ENCODE measurements around the gene DCAF6.

The DCAF6 gene

DNA sequence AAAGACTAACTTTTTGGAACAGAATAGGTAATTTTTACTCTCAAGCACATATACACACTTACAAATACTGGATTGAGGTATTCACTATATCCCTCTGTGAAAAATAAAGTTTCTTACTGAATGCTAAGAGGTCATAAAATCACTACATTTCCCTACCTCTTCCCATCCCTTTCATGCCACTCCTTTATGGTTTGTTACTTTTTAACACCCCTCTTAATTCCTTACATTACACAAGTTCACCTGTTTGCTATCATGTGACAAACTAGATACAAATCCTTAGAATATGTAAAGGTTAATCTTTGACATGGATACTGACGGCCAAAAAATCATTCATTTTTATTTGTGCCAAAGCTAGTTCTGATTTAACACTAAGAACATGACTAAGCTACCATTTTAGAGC is 6.8 kb upstream of the DCAF6 start:
- H3K4me3 ChIP-seq (ENCODE audit: low read length) = no peak overlapping the region
- TF ChIP-seq ZNF274 (IDR thresholded peaks at IDR 0.05; ENCODE audit: low read depth, low read length) = no peak

DNA sequence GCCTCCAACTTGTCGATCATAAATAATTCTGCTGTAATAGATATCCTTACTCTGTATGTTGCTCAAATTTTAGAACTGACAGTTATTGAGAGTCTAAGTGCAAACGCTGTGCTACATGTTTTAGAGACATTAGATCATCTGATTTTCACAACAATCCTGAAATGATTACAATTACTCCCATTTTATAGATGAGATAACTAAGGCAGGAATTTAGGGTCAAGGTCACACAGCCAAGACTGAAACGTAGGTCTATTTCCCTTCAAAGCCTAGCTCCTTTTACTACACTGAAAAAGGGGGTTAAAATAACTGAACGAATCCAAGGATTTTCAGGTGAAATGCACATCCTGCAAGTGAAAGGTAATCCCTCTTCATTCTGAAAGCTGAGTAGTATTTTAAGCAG is 2.7 kb upstream of the DCAF6 start:
- no peak for TF ChIP-seq ZNF274 (IDR thresholded peaks at IDR 0.05; ENCODE audit: low read depth, low read length)
- H3K4me3 ChIP-seq (ENCODE audit: low read length) = peak overlapping the region; percentile 71; the same call in 1 of the 2 replicates

DNA sequence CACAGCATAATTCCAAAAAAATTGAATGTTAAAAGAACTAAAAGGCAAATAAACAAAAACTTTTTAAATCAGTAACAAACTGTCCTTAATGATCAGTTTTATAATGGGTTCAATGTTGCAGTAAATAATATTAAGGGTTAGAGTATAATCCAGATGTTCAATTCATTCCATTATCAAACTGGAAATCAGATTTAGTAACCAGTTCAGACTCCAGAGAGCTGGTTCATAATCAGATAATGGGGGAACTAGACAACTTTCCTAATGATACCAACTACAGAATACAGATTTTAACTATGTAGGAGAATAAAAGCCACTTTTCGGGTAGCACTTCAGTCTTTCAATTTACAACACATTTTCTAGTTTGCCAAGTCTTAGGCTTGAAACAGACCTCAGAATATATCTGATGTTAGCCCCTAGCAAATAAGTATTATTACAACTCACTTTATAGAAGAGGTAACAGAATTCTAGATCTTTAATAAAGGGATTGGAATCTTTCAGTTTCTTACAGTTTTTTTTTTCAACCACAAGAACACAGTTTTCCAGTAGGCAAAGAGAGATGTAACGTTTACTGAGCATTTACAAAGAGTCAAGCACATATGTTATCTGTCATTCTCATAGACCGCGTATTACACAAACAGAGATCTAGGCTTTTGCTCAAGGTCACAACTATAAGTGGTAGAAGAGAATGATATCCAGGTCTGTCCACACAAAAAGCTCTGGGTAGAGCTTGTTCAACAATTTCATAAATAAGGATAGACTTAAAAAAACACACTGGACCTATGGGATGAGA is 1.9 kb upstream of the DCAF6 start:
- peak overlapping the region; percentile 71 for H3K4me3 ChIP-seq (ENCODE audit: low read length)
- TF ChIP-seq ZNF274 (IDR thresholded peaks at IDR 0.05; ENCODE audit: low read depth, low read length) = no peak

DNA sequence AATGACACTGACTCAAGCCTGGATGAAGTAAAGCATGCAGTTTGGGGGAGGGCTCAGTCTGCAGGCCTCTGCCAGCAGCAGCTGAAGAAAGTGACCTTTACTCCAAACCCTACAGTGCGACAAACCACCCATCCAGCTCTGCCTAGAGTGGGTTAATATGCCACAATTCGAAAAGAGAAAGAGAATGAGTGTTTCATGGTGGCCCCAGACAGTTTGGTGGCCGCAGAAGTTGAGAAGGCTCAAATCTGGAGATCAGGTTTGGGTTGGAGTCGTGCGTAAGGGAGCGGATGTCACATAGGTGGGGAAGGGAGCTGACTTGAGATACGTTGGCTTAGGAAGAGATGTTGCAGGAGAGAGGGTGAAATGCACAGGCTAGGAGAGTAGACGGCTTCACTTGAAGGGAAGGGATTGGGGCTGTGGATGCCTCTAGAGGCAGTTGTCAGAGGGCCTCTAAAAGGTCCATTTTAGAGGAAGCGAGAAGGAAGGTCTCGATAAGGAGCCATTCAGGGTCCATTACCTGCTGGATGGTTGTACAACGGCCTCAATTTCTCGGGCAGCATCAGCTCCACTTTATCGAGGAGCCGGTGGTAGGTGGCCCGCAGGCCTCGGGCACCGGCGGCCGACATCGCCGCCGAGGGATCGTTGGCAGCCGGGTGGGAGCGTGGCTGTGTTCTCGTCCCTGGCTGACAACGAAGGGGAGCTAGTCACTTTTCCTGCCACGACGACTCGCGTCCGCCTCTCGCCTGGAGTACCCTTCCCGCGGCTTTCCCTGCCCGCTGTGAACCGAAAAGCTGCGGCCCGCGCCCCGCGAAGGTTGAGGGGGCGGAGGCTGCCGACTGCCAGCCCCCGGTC is 1.0 kb upstream of the DCAF6 start:
- TF ChIP-seq ZNF274 (IDR thresholded peaks at IDR 0.05; ENCODE audit: low read depth, low read length) = no peak
- peak overlapping the region; percentile 71 for H3K4me3 ChIP-seq (ENCODE audit: low read length)

DNA sequence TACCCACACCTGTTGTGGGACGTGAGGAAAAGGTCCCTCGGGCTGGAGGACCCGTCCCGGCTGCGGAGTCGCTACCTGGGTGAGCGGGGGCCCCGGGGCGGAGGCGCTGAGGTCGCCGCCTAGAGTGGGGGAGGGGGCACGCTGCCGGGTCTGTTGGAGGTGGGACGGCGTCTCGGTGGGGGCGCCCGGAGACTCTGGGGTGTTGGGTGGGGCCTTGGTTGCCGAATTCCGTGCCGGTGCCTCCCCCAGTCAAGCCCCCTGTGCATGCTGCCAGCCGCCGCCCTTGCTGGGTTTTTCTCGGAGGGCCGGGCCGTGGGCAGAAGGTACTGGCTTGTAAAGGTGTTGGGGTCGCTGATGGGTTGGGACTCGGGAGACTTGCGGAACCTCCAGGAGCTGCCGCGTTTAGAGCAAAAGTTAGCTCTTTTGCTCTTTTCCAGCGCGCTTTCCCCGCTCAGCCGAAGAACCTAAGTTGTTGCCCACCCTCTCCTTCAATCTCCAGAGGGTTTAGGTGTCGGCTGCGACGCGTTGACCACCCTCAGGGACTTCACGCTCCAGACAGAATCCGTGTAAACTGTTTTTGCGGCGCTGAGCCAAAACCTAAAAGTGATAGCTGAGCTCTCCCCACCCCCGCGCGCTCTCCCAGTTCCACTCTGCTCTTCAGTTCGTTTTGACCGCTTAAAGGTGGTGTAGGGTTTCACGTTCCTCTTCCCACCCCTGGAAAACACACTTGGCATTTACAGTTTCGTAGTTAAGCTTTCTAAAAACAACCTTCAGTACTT is 636 bp downstream of the DCAF6 start, which contains the start of gene MPC2:
Gene MPC2, minus strand, starts transcription at position 143 of the 779 bp plus-strand sequence. CDS start 1,231 bp downstream, outside the sequence.
- peak within 1 kb of the TSS; percentile 71 for H3K4me3 ChIP-seq (ENCODE audit: low read length)
- no peak for TF ChIP-seq ZNF274 (IDR thresholded peaks at IDR 0.05; ENCODE audit: low read depth, low read length)

DNA sequence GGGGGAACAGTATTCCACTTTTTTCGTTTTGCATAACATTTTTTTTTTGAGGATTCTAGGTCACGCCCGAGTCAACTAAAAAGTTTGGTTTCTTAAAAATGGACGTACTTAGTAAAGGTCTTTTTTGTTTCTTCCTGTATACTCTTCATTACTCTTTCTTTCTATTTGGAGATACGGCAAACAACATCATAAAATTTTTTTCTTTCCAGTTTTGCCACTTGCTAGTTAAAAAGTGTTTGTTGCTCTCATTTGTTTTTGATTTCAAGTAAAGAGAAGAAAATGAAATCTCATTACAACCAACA is 1.2 kb downstream of the DCAF6 start:
- no peak for TF ChIP-seq ZNF274 (IDR thresholded peaks at IDR 0.05; ENCODE audit: low read depth, low read length)
- peak overlapping the region; percentile 71 for H3K4me3 ChIP-seq (ENCODE audit: low read length)

DNA sequence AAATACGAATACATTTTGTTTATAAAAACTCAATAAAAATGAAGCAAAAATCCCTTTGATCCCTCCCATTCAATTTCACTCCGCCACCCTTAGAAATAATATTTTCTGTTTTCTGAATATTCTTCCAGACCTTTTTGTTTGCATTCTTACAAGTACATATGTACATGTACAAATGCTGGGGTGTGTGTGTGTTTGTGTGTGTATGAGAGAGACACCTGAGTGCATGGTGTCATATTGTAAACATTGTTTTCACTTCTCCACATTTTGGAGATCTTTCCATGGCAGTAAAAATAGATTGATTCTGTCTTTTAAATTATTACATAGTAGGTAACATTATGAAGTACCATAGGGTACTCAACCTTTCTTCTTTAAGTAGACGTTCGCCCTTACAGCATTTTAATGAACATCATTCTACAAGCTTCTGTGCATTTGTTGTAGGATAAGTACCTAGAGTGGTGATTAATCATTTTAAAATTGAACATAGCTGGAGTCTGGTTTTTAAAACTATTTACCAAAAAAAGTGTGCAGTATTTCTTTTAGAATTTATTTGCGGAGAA is 1.7 kb downstream of the DCAF6 start:
- TF ChIP-seq ZNF274 (IDR thresholded peaks at IDR 0.05; ENCODE audit: low read depth, low read length) = no peak
- H3K4me3 ChIP-seq (ENCODE audit: low read length) = peak overlapping the region; percentile 71; the same call in 1 of the 2 replicates

DNA sequence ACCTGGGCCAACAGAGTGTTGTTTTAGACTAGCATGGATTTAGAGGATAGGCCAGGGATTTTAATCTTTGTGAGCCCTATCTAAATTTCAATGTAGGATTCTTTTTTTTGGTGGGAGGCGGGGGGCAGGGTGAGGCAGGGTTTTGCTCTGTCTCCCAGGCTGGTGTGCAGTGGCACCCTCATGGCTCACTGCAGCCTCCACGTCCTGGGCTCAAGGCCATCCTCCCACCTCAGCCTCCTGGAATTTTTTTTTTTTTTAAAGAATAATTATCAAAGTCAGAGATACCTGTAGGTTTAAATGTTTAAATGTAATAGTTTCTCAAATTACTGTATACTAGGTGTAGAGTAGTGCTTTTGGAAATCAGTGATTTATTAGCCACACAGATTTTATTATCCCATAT is 3.8 kb downstream of the DCAF6 start:
- TF ChIP-seq ZNF274 (IDR thresholded peaks at IDR 0.05; ENCODE audit: low read depth, low read length) = no peak

DNA sequence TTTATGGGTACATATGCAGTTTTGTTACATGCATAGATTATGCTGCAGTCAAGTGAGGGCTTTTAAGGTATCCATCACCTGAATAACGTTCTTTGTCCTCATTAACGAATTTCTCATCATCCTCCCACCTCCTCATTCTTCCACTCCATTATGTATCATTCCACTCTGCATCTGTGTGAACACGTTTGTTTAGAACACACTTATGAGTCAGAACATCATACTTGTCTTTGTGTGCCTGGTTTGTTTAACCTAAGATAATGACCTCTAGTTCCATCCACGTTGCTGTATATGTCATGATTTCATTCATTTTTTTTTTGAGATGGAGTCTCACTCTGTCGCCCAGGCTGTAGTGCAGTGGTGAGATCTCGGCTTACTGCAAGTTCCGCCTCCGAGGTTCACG is 7.1 kb downstream of the DCAF6 start:
- no peak overlapping the region for H3K4me3 ChIP-seq (ENCODE audit: low read length)
- TF ChIP-seq ZNF274 (IDR thresholded peaks at IDR 0.05; ENCODE audit: low read depth, low read length) = no peak

More for the DNA sequence above, 3.8 kb downstream of the DCAF6 start:
- no peak overlapping the region for H3K4me3 ChIP-seq (ENCODE audit: low read length)

DNA sequence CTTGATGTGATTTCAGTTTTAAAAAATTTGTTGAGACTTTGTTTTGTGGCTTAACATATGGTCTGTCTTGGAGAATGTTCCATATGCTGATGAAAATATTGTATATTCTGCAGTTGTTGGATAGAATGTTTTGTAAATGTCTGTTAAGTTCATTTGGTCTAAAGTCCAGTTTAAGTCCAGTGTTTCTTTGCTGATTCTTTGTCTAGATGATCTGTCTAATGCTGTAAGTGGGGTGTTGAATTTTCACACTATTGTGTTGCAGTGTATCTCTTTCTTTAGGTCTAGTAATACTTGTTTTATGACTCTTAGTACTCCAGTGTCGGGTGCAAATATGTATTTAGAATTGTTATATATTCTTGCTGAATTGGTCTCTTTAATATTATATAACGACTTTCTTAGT is 11.2 kb downstream of the DCAF6 start:
- H3K4me3 ChIP-seq (ENCODE audit: low read length) = no peak overlapping the region
- no peak for TF ChIP-seq ZNF274 (IDR thresholded peaks at IDR 0.05; ENCODE audit: low read depth, low read length)

DNA sequence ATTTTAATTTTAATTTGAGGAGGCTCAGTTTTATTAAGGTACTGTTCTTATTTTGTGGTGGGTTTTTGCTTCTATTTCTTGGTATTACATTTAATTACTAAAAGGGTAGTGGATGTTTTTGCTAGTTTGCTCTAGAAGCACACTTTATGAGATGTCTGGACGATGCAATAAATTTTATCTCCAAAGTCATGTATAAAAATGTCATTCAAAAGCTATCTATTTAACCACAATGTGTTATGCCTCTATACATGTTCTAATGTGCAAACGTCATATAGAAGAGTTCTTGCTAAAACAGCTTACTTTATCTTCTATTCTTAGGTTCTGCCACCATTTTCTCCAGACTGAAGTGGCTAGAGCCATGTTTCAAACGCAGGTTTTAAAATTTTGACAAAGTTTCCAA is 13.3 kb downstream of the DCAF6 start:
- TF ChIP-seq ZNF274 (IDR thresholded peaks at IDR 0.05; ENCODE audit: low read depth, low read length) = no peak

DNA sequence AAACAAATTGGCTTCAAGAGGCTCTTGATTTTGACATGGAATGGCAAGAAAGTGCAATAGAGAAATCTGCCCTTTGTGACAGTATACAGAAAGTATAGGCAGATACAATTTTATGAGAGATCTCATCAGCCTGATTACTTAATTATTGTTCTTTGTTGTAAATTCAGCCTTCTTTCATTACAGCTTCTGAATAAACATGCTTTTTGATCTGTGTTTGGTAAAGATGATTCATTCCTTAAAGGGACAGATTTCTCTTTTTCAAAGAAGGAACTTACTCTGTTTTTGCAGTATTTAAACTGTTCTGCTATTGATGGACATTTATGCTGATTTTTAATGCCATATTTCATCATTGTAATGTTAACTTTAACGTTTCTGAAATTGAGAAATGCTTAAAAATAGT is 14.1 kb downstream of the DCAF6 start:
- no peak for TF ChIP-seq ZNF274 (IDR thresholded peaks at IDR 0.05; ENCODE audit: low read depth, low read length)
- H3K4me3 ChIP-seq (ENCODE audit: low read length) = no peak overlapping the region

More for the DNA sequence above, 13.3 kb downstream of the DCAF6 start:
- no peak overlapping the region for H3K4me3 ChIP-seq (ENCODE audit: low read length)

DNA sequence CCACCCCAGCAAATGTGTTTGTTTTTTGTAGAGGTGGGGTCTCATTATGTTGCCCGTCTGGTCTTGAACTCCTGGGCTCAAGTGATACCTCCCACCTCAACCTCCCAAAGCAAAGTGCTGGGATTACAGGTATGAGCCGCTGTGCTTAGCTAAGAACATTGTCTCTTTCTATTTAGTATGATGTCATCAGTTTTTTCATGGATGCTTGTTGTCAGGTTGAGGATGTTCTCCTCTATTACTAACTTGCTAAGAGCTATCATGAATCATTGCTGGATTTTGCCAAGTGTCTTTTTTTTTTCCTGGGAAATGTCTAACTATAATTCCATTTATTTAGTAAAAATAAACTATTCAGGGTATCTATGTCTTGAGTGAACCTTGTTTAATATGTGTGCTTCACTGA is 19.4 kb downstream of the DCAF6 start:
- no peak overlapping the region for H3K4me3 ChIP-seq (ENCODE audit: low read length)
- TF ChIP-seq ZNF274 (IDR thresholded peaks at IDR 0.05; ENCODE audit: low read depth, low read length) = no peak

DNA sequence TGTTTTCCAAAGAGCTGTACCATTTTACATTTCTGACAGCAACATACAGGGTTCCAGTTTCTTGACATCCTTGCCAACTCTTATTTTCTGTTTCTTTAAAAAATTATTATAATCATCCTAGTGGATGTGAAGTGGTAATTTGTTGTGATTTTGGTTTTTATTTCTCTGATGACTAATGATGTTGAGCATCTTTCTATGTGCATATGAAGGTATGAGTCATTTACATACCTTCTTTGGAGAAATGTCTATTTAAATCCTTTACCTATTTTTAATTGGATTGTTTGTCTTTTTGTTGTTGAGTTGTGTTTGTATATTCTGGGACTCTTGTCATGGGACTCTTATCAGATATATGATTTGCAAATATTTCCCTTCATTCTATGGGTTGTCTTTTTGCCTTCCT is 21.2 kb downstream of the DCAF6 start:
- no peak overlapping the region for H3K4me3 ChIP-seq (ENCODE audit: low read length)
- TF ChIP-seq ZNF274 (IDR thresholded peaks at IDR 0.05; ENCODE audit: low read depth, low read length) = no peak
